H4 (cell line): ENCODE measurements around the gene PDE6A. TPM values are rescaled to one million over a fixed set of nuclear protein-coding genes. Genes with fewer than 3 reads are reported as not detected.

Experiments used
- DNase-seq: peaks from one replicate; pipeline ENCODE4 v3.0.0-alpha.2; 2015; ENCODE audit warnings: low spot score
- total RNA-seq: library from RNA; depleted of rRNA; stranded (reverse); fragments of >200 nt; shearing (Covaris generic); gene quantifications from 2 replicates; pipeline ENCODE4 v1.2.3, GENCODE V29; 2014

Gene PDE6A
- total RNA-seq, 1 experiment from 2014 or later: 0.02 TPM

- no peak for DNase-seq
These were observed 13.6 kb downstream of the PDE6A start for GRCh38 chr5:149930749-149931574.

GRCh38 chr5:149930043-149930748, 14.4 kb downstream of the PDE6A start:
- no peak for DNase-seq

- DNase-seq: no peak
These were observed 20.1 kb downstream of the PDE6A start for GRCh38 chr5:149924486-149924885.

GRCh38 chr5:149922950-149923349, 21.6 kb downstream of the PDE6A start:
- DNase-seq: no peak

- no peak for DNase-seq
These were observed 23.0 kb downstream of the PDE6A start for GRCh38 chr5:149921597-149921996.

- DNase-seq: no peak
These were observed 27.4 kb downstream of the PDE6A start for GRCh38 chr5:149917073-149917676.

GRCh38 chr5:149916334-149917072, 28.1 kb downstream of the PDE6A start:
- no peak for DNase-seq

GRCh38 chr5:149915392-149916260, 29.0 kb downstream of the PDE6A start:
- DNase-seq: no peak

- no peak for DNase-seq
These were observed 30.9 kb downstream of the PDE6A start for GRCh38 chr5:149913436-149914419.

- DNase-seq: peak; percentile 61
These were observed 32.2 kb downstream of the PDE6A start for GRCh38 chr5:149912226-149912871.

GRCh38 chr5:149911031-149911430, 33.6 kb downstream of the PDE6A start:
- no peak for DNase-seq

GRCh38 chr5:149907828-149908227, 36.8 kb downstream of the PDE6A start:
- DNase-seq: no peak

- no peak for DNase-seq
These were observed 39.6 kb downstream of the PDE6A start for GRCh38 chr5:149904977-149905376.

GRCh38 chr5:149904293-149904886, 40.2 kb downstream of the PDE6A start:
- no peak for DNase-seq

- DNase-seq: no peak
These were observed 41.2 kb downstream of the PDE6A start for GRCh38 chr5:149903404-149903803.

GRCh38 chr5:149902177-149902576, 42.4 kb downstream of the PDE6A start:
- DNase-seq: no peak

- no peak for DNase-seq
These were observed 43.1 kb downstream of the PDE6A start for GRCh38 chr5:149901511-149901910.

GRCh38 chr5:149900390-149900789, 44.2 kb downstream of the PDE6A start:
- no peak for DNase-seq

- no peak for DNase-seq
These were observed 45.8 kb downstream of the PDE6A start for GRCh38 chr5:149898811-149899210.
